GM18909 (cell line): ENCODE data around the gene FANCE.
"Not testable (repeated sequence)": the region's sequence is repeated elsewhere in the genome, so short reads cannot be mapped to it uniquely, and the experiment has no call there.

Experiments
- ATAC-seq: cut with Tn5 transposase; IDR thresholded peaks from one replicate; pipeline ENCODE4 v1.9.1; 2021; ENCODE audit warnings: mild to moderate bottlenecking; ENCODE audit not compliant: unreplicated experiment, poor library complexity

Gene FANCE

DNA sequence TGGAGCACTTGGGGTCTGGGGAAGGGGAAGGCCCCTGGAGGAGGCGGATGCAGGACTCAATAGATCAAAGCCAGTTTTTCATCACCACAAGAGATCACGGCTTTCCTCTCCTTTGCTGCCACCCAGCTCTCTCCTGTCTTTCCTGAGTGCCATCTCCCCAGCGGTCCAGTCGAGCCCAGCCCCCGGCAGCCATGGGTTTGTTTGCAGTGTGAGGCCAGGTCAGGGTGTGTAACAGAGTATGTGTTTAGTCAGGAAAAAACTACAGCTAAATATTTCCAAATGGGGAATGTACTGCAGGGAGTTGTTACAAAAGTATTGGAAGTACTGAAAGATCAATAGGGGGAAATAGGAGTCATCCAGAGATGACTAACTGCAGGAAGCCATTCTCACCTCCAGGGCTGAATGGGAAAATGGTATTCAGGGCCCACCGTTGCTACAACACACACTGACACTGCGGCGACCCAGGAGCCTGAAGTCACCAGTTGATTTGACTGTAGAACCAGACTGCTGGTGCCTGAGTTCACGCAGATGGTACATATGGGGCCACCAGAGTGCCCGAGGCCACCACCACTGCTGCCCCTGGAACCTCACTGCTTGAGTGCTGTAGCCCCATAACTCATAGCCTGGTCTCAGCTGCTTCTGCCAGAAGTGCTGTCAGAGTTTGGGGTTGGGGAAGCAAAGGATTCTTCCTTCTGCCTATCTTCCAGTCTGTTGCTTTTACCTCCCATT, 23.6 kb upstream of the FANCE start:
- ATAC-seq, result no peak

- no peak for ATAC-seq
These were observed 22.7 kb upstream of the FANCE start for GRCh38 chr6:35429463-35429862.

DNA sequence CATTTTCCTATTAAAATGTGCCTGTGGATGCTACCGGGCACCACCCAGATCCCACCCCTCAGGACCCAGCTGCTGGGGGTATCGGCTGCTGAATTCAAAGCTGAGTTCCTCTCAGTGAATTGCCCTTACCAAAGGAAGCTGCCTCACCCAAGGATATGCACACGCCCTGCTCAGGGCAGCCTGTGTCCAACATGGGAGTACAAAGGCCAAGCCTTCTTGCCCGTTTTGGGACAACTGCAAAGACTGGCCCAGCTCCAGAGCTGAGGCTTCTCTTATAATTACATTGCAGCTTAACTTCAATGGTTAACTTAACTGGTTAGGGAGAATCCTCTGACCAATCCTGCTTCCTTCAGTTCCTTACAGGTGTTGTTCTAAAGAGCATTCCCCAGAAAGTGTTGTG, 19.8 kb upstream of the FANCE start:
- ATAC-seq, result no peak

DNA sequence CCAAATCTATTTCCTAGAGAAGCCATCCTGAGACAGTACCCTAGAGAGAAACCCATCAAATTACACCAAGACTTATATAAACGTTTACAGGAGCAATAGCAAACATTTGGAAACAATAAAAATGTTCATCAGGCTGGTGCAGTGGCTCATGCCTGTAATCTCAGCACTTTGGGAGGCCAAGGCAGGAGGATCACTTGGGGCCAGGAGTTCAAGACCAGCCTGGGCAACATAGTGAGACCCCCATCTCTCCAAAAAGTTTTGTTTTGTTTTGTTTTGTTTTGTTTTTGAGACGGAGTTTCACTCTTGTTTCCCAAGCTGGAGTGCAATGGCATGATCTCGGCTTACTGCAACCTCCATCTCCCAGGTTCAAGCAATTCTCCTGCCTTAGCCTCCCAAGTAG, 19.4 kb upstream of the FANCE start:
- ATAC-seq, result not testable (repeated sequence)

DNA sequence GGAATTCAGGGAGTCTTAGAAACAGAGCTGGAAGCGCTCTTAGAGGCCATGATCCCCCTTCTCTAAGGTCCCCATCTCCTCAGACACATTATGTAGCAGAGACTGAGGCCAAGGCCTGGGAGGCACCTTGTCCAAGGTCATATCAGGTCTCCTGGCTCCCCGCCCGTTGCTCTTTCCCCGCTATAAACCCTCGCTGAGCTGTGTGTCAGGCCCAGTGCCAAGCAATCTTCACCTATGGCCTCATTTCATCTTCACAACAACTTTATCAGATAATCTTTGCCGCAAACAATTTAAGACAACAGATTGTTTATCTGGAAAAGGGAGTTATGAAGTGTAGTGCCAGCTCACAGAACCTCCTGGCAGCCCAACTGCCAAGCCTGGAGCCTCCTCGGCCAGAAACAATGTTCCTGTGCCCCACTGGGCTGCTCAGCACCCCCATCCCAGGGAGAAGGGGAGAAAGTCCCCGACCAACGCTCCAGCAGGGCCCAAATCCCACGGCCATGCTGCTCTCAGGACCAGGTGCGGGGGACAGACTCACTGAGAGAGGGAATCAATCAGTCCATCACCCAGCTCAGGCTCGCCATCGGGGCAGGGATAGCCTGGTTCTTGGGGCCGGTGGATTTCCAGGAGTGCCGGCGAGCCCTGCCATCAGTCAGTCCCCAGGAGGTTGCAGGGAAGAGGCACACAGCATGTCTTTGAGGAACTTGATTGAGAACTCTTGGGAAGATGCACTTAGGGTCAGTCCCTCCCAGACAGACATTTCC, 16.9 kb upstream of the FANCE start:
- no peak for ATAC-seq

DNA sequence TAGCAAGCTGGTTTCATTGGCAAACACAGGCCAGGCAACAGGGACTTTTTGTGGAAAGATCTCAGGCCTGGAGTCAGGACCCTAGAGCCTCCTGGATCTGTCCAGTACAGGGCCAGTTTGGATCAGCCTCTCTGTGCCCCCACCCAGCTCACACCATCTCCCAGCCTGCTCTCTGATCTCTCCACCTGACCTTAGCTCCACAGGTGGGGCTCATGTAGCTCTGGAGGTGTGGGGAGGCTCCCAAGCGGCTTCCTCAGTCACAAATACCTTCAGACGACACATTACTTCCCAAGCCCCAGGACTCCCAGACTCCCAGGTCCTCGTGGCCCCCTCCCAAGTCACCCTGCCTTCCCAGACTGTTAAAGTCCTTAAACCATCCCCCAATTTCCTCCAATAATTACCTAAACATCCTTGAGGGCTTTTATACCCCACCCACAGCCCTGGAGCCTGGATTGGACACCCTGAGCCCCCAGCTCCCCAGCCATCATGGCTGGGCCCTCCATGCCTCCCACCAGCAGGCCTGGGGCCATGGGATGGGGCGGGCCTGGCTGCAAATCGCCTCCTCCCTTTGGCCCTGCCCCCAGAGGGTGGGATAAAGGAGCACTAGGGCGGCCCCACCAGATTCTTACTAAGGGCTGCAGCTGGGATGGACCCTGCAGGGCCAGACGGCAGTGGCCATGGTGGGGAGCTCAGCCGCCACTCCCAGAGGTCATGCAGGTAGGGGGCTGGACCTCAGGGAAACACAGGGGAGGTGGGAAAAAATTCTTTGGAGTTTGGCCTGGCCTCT, 15.9 kb upstream of the FANCE start:
- no peak for ATAC-seq

DNA sequence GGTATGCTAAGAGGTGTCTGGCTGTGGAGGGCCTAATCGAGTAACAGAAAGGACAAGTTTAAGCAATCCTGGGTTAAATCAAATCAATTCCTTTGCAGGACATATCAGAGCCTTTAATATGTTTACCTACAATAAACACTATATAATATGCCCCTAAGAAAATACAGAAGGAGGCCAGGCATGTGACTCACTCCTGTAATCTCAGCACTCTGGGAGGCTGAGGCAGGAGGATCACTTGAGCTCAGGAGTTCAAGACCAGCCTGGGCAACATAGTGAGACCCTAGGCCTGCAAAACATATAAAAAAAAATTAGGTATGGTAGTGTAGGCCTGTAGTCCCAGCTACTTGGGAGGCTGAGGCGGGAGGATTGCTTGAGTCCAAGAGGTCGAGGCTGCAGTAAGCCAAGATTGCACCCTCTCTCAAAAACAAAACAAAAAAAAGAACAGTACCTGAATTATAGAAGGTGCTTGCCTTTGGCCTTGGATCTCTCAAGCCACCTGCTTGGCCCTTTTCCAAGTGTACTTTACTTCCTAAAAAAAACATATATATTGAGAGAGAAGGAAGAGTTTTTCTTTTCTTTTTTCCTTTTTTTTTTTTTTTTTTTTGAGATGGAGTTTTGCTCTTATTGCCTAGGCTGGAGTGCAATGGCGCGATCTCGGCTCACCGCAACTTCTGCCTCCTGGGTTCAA, 13.6 kb upstream of the FANCE start:
- not testable (repeated sequence) for ATAC-seq

DNA sequence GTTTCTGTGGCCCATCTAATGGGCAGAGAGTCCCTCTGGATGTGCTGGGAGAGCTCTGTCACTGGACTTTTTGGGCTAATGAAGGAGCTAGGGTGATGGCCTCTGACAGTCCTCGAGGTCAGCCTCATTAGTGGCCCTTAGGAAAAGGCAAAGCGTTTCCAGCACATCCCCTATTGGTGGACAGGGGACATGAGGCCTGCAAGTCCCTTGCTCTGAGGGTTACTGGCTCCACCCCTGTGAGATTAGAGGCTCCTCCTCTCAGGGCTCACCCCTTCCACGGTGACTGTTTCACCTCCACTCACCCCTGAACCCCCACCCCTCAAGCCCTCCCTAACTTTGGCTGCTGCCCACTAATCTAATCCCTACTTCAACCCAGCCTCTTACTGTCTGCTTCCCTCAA, 12.8 kb upstream of the FANCE start:
- ATAC-seq, result no peak

DNA sequence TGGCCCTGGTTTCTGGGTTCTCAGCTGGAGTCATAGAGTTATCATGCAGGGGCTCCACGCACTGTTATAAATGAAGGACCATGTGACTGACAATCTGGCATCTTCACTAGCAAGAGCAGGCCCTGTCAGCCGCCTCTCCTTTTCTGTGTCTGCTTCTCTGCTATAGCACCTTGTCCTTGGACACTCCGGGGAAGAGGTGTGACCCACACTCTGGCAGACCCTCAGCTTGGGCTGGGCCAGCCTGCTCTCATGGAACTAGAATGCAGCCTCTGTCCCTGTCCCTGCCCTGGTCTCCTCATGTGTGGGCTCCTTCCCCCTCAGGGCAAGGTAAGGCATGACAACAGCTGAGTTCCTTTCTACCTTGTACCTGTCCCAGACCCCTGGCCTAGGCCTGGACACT, 10.9 kb upstream of the FANCE start:
- ATAC-seq, result no peak

DNA sequence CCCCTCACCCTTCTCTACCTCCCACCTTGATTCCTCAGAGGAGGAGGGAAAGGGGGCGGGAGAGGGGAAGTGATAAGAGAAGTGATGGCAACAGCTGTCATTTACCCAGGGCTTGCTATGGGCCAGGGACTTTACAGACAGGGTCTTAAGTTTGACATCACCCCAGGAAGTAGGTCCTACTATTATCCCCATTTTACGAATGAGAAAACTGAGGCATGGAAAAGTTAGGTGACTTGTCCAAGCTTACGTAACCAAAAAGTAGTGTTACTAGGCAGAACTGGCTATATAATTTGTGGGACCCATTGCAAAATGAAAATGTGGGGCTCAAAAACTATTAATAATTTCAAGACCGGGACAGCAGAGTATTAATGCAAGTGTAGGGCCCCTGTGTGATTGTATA, 10.5 kb upstream of the FANCE start:
- no peak for ATAC-seq

DNA sequence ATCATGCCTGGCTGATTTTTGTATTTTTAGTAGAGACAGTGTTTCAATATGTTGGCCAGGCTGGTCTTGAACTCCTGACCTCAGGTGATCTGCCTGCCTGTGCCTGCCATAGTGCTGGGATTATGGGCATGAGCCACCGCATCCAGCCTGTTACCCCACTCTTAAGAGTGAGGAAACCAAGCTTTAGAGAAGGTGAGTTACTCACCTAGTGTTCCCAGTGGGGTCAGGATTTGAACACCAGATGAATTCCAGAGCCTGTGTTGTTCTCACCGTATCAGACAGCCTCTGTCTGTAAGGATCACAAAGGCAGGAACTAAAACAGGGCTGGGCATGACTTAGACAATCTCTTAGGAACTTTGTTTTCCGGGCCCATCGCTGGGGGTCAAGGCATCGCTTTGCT, 9.4 kb upstream of the FANCE start:
- ATAC-seq, result no peak

DNA sequence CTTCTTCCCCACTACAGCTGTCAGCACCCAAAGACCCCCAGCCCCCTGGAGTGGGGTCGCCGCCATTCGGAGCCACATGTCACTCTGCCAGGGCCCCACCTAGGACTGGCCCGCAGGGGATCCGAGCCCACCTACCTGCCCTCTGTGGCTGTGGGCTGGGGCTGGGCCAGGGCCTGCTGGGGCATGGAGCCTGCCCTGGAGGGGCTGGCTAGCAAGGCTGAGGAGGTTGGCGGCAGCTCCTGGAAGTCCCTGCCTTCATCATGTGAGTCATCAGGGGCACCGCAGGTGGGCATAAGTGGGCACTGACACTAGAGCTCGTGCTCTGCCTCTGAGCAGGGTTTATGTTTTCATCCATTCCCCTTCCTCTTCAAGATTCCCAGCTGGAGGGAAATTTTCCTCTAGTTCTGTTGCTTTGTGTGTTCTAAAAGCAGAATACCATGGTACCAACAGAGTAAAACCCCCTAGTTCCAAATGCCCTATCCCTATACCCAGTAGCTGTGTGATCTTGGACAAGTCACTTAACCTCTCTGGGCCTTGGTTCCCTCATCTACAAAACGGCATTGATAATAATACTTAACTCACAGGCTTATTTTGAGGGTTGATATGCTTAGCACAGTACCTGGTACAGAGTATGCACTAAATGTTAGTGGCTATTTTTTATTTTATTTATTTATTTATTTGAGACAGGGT, 8.7 kb upstream of the FANCE start:
- no peak for ATAC-seq

GRCh38 chr6:35445691-35446090, 6.4 kb upstream of the FANCE start:
- ATAC-seq, result no peak

GRCh38 chr6:35448191-35448590, 3.9 kb upstream of the FANCE start:
- no peak for ATAC-seq

- ATAC-seq, result peak; percentile 37
These were observed 2.8 kb upstream of the FANCE start for GRCh38 chr6:35449287-35449881.

DNA sequence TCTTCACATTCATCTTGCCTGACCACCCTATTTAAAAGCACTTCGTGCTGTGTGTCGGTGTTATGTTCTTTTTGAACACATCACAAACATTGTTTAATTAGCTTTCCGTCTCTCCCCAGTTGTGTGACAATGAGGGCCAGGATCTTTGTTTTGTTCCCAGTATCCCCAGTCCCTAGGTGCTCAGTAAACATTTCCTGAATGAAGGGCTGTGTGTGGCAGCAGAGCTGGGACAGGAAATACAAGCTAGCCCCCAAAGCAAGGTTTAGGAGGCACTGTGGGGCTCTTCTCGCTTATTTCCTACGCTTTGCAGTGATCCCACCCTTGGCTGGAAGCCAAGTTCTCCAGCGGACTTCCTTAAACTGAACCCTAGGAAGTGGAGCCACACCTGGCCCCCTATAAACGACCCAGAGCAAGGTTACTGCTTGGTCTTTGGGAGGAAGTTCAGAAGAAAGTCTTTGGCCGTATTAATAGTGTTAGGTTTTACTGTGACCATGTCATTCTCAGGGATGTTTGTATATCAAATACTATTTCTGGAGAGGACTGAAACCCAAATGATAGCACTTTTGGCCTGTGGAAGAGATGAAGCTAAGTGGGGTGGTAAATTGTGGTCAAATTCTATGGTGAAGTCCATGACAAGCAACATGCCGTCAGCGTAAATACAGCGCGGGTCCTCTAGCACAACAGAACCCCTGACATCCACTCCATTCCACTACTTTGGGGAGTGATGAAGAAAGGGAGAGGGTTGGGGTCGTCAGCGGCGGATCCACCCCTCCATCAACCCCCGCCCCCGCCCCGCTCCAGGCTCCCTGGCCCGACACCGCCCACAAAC, 570 bp upstream of the FANCE start:
- no peak for ATAC-seq

GRCh38 chr6:35453236-35453635, 1.1 kb downstream of the FANCE start:
- ATAC-seq, result no peak

GRCh38 chr6:35454391-35455110, 2.4 kb downstream of the FANCE start:
- no peak for ATAC-seq
